HG02885 (cell line): ENCODE results near the gene OLA1.

ENCODE experiments used
- ATAC-seq: cut with Tn5 transposase; IDR thresholded peaks from one replicate; pipeline ENCODE4 v1.9.1; 2021; ENCODE audit warnings: mild to moderate bottlenecking; ENCODE audit not compliant: unreplicated experiment, poor library complexity

Gene OLA1

GRCh38 chr2:174183076-174183475 lies 65.3 kb downstream of the OLA1 start:
- ATAC-seq = no peak

- ATAC-seq = no peak
Observed at GRCh38 chr2:174181368-174181767, 67.0 kb downstream of the OLA1 start.

DNA sequence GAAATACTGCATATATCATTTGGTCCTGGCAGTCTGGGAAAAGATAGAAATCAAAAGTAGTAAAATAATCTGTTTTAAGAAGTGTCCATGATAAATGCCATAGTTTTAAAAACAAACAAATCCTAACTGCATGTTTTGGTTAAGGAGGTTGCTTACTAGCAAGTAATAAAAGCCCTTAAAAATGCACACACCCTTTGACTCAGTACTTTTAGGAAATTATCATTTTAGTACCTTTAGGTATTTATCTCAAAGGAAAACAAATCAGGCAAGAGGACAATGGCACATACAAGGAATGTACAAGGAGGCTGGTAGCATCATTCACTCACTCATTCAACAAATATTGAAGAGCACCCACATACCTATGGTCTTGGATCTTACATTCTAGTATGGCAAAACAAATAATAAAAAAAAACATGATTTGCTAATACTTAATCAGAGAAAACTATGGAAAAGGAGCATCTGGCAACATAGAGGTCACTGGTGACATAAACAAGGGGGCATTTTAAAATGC lies 67.6 kb downstream of the OLA1 start:
- no peak for ATAC-seq

DNA sequence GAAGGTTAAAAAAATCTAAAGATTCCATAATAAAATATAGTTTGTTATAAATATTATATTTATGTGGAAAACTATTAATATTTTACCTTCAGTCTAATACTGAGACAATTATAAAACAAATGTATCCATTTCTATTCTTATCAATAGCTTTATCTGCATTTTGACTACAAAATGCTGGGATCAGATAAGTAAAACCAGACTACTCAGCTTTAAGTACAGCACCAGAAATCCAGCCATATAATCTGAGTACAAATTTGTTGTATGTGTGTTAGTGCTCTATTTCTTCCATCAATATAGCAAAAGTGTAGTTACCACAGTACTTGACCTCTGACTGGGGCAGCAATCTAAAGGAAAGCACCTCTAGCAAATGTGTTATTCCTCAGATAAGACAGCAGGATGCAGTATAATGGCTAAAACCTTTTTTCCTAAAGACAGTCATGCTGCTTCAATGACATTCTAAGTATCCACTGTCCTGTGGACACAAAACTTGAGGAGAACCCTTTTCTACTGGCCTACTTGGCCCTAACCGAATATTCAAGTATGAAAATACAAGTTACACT lies 68.1 kb downstream of the OLA1 start:
- ATAC-seq = no peak

DNA sequence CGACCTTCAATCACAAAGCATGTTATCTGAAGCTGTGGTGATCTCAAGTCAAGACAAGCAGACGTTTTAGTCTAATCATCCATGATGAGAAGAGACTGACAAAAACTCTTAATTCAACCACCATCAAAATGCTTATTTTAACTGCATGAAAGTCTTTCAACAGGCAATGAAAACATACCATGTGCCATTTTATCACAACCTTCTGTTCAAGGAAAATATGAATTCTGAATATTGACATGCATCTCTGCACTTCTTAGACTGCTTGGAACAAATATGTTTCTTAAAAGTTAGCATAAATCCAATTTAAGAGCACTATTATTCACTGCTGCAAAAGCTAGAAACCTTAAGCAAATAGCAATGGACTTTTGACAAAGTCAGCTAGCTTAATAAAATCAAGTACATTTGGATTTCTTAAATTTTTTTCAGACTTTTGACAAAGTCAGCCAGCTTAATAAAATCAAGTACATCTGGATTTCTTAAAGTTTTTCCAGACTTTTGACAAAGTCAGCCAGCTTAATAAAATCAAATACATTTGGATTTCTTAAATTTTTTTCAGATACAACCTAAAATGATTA lies 70.9 kb downstream of the OLA1 start:
- ATAC-seq = no peak

- no peak for ATAC-seq
Observed at GRCh38 chr2:174176898-174177297, 71.4 kb downstream of the OLA1 start.

GRCh38 chr2:174174741-174175140 lies 73.6 kb downstream of the OLA1 start:
- no peak for ATAC-seq

GRCh38 chr2:174172802-174173355 lies 75.5 kb downstream of the OLA1 start:
- ATAC-seq = no peak

DNA sequence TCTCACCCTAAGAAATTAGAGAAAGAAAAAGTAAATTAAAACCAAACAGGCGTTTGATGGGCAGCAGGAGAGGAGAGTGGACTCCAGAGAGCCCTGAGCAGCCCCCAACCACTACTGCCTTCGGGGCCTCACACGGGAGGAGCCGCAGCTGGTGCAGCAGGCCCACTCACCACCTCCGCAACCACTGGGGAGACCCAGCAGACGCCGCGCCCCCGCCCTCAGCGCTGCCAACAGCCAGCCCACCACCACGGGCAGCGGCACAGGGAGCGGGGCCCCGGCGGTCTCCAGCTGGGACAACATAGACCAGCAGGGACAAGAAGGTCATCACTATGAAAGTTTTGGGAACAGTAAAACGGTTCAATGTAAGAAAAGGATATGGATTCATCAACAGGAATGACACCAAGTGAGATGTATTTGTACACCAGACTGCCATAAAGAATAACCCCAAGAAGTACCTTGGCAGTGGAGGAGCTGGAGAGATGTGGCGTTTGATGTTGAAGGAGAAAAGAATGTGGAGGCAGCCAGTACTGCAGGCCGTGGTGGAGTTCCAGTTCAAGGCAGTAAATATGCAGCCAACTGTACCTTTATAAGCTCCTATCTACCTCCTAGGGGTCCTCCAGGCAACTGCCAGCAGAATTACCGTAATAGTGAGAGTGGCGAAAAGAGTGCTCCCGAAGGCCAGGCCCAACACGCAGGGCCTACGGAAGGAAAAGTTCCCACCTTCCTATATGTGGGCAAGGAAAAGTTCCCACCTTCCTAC lies 76.5 kb downstream of the OLA1 start:
- ATAC-seq = no peak

GRCh38 chr2:174169372-174169771 lies 79.0 kb downstream of the OLA1 start:
- ATAC-seq = no peak

GRCh38 chr2:174166261-174166660 lies 82.1 kb downstream of the OLA1 start:
- no peak for ATAC-seq

DNA sequence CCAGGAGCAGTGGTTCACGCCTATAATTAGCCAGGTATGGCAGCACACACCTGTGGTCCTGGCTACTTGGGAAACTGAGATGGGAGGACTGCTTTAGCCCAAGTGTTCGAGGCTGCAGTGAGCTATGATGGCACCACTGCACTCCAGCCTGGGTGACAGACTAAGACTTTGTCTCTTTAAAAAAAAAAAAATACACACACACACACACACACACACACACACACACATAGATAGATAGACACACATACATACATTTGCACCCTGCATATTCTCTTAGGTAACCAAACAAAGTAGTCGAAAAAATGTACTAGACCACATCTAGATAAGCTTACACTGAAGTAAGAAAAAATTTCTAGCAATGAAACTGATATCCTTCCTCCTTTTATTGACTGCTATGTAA lies 86.8 kb downstream of the OLA1 start:
- no peak for ATAC-seq

DNA sequence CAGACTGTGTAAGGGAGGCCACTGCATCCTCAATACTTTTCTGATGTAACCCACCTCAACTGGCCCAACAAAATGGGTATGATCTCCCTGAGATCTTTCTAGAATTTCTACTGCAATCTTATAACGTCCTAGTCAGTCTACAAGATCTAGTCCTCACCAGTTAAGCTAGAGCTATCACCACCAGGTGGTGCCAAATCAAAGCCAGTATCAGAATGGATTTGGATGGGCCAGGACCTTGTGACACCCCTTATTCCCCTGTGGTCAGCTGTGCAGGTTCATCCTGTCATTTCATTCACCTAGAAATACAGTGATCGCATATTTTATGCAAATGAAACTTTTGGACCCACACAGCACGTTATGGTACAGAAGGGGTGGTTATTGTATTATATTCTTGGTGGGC lies 90.3 kb downstream of the OLA1 start:
- ATAC-seq = no peak

- no peak for ATAC-seq
Observed at GRCh38 chr2:174157053-174157452, 91.3 kb downstream of the OLA1 start.

DNA sequence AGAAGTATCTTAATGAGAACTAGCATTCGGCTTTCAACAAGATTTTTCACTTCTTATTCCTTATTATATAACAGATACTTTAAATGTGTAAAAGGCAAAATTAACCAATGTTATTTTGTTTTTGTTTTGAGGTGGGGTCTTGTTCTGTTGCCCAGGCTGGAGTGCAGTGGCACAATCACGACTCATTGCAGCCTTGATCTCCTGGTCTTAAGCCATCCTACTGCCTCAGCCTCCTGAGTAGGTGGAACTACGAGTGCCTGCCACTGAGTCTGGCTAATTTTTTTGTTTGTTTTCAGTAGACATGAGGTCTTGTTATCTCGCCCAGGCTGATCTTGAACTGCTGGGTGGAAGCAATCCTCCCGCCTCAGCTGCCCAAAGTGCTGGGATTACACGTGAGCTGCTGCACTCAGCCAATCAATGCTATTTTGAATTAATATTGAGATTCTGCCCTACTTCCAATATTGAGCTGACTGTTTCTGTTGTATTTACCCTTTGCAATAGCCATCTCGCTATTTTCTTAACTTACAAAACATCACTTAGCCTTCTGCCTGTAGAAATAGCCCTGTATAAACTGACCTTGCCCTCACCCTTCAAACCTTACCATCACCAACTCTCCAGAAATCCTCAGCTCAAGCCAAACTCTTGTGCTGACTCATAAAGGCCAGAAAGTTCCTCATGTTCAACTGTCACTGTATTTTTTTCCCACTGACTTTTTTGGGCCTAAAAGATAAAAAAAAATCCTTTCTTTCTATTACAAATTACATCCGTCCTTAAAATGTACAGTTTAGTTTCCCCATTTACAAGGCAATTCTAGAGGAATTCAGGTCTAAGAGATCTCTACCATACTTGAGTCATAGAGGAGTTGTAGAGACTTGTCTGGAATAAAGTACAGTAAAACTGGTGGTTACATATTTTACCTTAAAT lies 94.3 kb downstream of the OLA1 start:
- ATAC-seq = no peak

DNA sequence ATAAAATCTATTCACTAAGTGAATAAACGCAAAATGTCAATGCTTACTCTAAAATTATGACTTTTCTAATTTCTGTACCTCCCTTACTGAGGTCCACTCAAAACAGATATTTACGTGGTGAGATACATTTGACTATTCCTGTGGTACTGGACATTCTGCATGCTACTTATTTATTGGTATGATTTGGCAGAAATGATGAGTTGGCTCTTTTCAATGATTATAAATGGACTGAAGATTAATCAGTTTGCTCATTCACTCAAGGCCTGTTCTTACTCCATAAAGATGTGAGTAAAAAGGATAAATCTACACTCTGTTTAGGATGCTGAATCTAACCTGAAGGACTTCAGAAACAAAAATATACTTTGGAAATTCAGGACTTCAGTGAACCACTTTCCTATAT lies 98.8 kb downstream of the OLA1 start:
- no peak for ATAC-seq

GRCh38 chr2:174148833-174149232 lies 99.5 kb downstream of the OLA1 start:
- ATAC-seq = no peak

- no peak for ATAC-seq
Observed at GRCh38 chr2:174145827-174146226, 102.5 kb downstream of the OLA1 start.

DNA sequence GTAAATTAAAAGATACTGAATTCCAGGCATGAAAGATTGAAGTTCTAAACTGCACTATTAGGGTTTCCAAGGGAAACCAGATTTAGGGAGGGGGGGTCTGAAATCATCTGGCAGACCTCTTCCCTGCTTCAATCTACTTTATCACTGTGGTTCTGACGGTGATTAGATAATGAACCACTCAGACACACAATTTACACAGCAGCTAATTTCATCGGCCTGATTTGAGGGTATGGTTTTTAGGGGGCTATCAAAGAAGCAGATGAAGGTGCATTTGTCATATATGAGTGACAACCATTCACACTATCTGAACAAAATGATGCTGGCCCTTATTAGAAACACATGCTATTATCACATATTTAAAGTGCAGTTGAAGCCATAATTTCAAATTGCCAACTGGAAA lies 106.0 kb downstream of the OLA1 start:
- ATAC-seq = no peak

DNA sequence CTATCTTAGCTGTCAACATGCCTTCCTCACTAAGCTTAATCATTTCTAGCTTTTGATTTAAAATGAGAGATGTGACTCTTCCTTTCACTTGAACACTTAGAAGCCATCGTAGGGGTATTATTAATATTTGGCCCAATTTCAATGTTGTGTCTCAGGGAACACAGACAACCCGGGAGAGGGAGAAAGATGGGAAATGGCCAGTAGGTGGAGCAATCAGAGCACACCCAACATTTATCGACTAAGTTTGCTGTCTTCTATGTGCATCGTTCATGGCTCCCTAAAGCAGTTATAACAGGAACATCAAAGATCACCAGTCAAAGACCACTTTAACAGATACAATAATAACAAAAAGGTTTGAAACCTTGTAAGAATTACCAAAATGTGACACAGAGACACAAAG lies 110.2 kb downstream of the OLA1 start:
- no peak for ATAC-seq
